OCI-LY7 (cell line): Measurements from ENCODE around the gene KIF15. TPM values are rescaled to one million over a fixed set of nuclear protein-coding genes. Genes with fewer than 3 reads are reported as not detected.

Experiments
- BruUV-seq: library from RNA; stranded (reverse); fragments of 400-500 nt; replicated peaks from 2 replicates; lab custom pipeline; 2021; lab: Mats Ljungman, UMichigan
- CTCF ChIA-PET: fragments of 300-600 bp; sonication (Branson Sonifier 250); formaldehyde crosslinking; loops from one replicate; lab custom pipeline; 2022; ENCODE audit warnings: antibody characterized with exemption; ENCODE audit not compliant: unreplicated experiment; lab: Charles Lee
- POLR2A ChIA-PET: fragments of 300-600 bp; sonication (Branson Sonifier 250); formaldehyde crosslinking; loops from one replicate; lab custom pipeline; 2022; ENCODE audit warnings: antibody characterized with exemption; lab: Charles Lee
- DNase-seq: peaks from one replicate; pipeline ENCODE4 v3.0.0-alpha.2; 2015; ENCODE audit warnings: low spot score
- H2AFZ ChIP-seq: fragments of 200-600 bp; sonication (generic), shearing (Covaris generic); 2 replicates; pipeline ENCODE4 v1.6.1; 2014; ENCODE audit warnings: mild to moderate bottlenecking, antibody characterized with exemption, low read length, moderate library complexity
- H3K27ac ChIP-seq: fragments of 200-600 bp; sonication (generic); 2 replicates; pipeline ENCODE4 v1.5.1; 2014; ENCODE audit warnings: mixed run types, low read depth, mild to moderate bottlenecking, moderate library complexity, low read length, inconsistent platforms; ENCODE audit not compliant: poor library complexity, severe bottlenecking
- H3K36me3 ChIP-seq: fragments of 200-600 bp; sonication (generic); 2 replicates; pipeline ENCODE4 v1.6.1; 2014; ENCODE audit warnings: mild to moderate bottlenecking, antibody characterized with exemption, low read length, moderate library complexity, mixed read lengths; ENCODE audit not compliant: insufficient read depth
- H3K4me1 ChIP-seq: fragments of 200-600 bp; sonication (generic); 2 replicates; pipeline ENCODE4 v1.5.1; 2014; ENCODE audit warnings: mild to moderate bottlenecking, low read length; ENCODE audit not compliant: insufficient read depth, poor library complexity, severe bottlenecking
- H3K4me2 ChIP-seq: fragments of 200-600 bp; sonication (generic); 2 replicates; pipeline ENCODE4 v1.6.1; 2014; ENCODE audit warnings: mild to moderate bottlenecking, low read length
- H3K4me3 ChIP-seq: fragments of 200-600 bp; sonication (generic); 2 replicates; pipeline ENCODE4 v1.5.1; 2014; ENCODE audit warnings: mild to moderate bottlenecking, low read depth, low read length; ENCODE audit not compliant: poor library complexity, severe bottlenecking
- H3K79me2 ChIP-seq: fragments of 200-600 bp; sonication (generic); 2 replicates; pipeline ENCODE4 v1.6.1; 2016; ENCODE audit warnings: low read depth, mild to moderate bottlenecking, low read length, moderate library complexity, mixed read lengths; ENCODE audit not compliant: insufficient read depth
- H3K9me2 ChIP-seq: fragments of 200-600 bp; sonication (generic); 2 replicates; pipeline ENCODE4 v1.6.1; 2016; ENCODE audit warnings: mild to moderate bottlenecking, low read length, mixed read lengths; ENCODE audit not compliant: insufficient read depth
- H3K9me3 ChIP-seq: fragments of 200-600 bp; sonication (generic); 2 replicates; pipeline ENCODE4 v1.6.1; 2014; ENCODE audit warnings: mild to moderate bottlenecking, mixed run types, low read length, mixed read lengths
- H4K20me1 ChIP-seq: fragments of 200-600 bp; sonication (generic); 2 replicates; pipeline ENCODE4 v1.6.1; 2014; ENCODE audit warnings: mild to moderate bottlenecking, antibody characterized with exemption, low read length, moderate library complexity, mixed read lengths; ENCODE audit not compliant: insufficient read depth
- CTCF ChIP-seq: fragments of 200-600 bp; sonication (generic); conservative IDR thresholded peaks from 2 replicates; pipeline ENCODE4 v1.5.1; 2014; ENCODE audit warnings: mild to moderate bottlenecking, antibody characterized with exemption, low read length, moderate library complexity, mixed read lengths
- EZH2phosphoT487 ChIP-seq: fragments of 200-600 bp; sonication (generic); IDR thresholded peaks from 2 replicates; pipeline ENCODE4 v1.6.1; 2018; ENCODE audit warnings: low read depth, borderline replicate concordance, mild to moderate bottlenecking, mixed run types, antibody characterized with exemption, low read length, moderate library complexity, mixed read lengths
- intact Hi-C: fragments of 100-400 bp; cut with micrococcal nuclease; formaldehyde crosslinking; loops from one replicate; pipeline ENCODE4 v1.10.0; 2022; ENCODE audit not compliant: unreplicated experiment
- total RNA-seq, 2 experiments: library from RNA; depleted of rRNA in 1 of 2; stranded (reverse); fragments of >200 nt in 1 of 2; shearing (Covaris generic) in 1 of 2; gene quantifications; 2 replicates each; pipeline ENCODE4 v1.2.3, GENCODE V29; 2014 to 2022

Gene KIF15
- total RNA-seq, 2 experiments from 2014 or later: 37.0 to 44.9 TPM

- peak; percentile 78 for DNase-seq
- no TSS peak for BruUV-seq
- H2AFZ ChIP-seq: peak within 1 kb of the TSS; percentile 79
- H3K4me2 ChIP-seq: peak within 1 kb of the TSS; percentile 46
- ChIA-PET CTCF (no interaction called here), POLR2A (interaction anchor here (0.6 to 1.0 kb wide), 3 partner anchors 29 to 1880 kb away, joined by 3 read pairs; no protein-coding TSS in a partner anchor)
- no peaks in the 10 kb centered on the region for H3K9me2 ChIP-seq
- H4K20me1 ChIP-seq: no peaks in the 10 kb centered on the region
- H3K27ac ChIP-seq: no peak within 1 kb of the TSS
- intact Hi-C loops: loop anchor here (1.0 kb wide), 1 partner anchor 32 kb away; the partner anchor contains the start of genes KIAA1143 and KIF15
- peak within 1 kb of the TSS; percentile 66 for H3K4me3 ChIP-seq
- H3K4me1 ChIP-seq: no peaks in the 10 kb centered on the region
- no peaks in the 10 kb centered on the region for H3K36me3 ChIP-seq
- no peaks in the 10 kb centered on the region for H3K79me2 ChIP-seq
- no peak for TF ChIP-seq EZH2phosphoT487
- TF ChIP-seq CTCF: no peak
- peaks cover 36% of the 10 kb centered on the region for H3K9me3 ChIP-seq
Measured at GRCh38 chr3:44729384-44729910, 32.1 kb upstream of the KIF15 start, which contains the start of gene ZNF501. ZNF501 (plus strand) TSS chr3:44729635; CDS start chr3:44734422, 4,787 bp downstream.

DNA sequence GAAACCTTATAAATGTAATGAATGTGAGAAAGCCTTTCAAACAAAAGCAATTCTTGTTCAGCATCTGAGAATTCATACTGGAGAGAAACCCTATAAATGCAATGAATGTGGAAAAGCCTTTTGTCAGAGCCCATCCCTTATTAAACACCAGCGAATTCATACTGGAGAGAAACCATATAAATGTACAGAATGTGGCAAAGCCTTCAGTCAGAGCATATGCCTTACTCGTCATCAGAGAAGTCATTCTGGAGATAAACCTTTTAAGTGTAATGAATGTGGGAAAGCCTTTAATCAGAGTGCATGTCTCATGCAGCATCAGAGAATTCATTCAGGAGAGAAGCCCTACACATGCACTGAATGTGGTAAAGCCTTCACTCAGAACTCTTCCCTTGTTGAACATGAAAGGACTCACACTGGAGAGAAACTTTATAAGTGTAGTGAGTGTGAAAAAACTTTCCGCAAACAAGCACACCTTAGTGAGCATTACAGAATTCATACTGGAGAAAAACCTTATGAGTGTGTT, 26.9 kb upstream of the KIF15 start:
- Histone ChIP-seq H3K36me3 (no peaks in the 10 kb centered on the region), H3K9me2 (no peaks in the 10 kb centered on the region), H3K27ac (no peak overlapping the region), H2AFZ (no peak overlapping the region), H3K4me1 (no peaks in the 10 kb centered on the region), H3K9me3 (peaks cover 55% of the 10 kb centered on the region), H3K4me3 (no peak overlapping the region), H3K4me2 (no peak overlapping the region), H4K20me1 (no peaks in the 10 kb centered on the region), H3K79me2 (no peaks in the 10 kb centered on the region)
- BruUV-seq: no TSS peak
- no peak for TF ChIP-seq CTCF
- TF ChIP-seq EZH2phosphoT487: no peak
- intact Hi-C loops: no loop called here
- DNase-seq: no peak
- ChIA-PET POLR2A (no interaction called here), CTCF (no interaction called here)

- Histone ChIP-seq H3K4me1 (peaks cover 12% of the 10 kb centered on the region), H3K36me3 (peaks cover 69% of the 10 kb centered on the region), H3K9me3 (peaks cover 44% of the 10 kb centered on the region), H2AFZ (peak overlapping the region; percentile 60), H3K4me3 (peak overlapping the region; percentile 84), H4K20me1 (no peaks in the 10 kb centered on the region), H3K9me2 (no peaks in the 10 kb centered on the region), H3K27ac (peak overlapping the region; percentile 31), H3K4me2 (peak overlapping the region; percentile 73), H3K79me2 (peaks cover 89% of the 10 kb centered on the region)
- BruUV-seq: no TSS peak
- ChIA-PET POLR2A (interaction anchor here (0.6 to 1.3 kb wide), 4 partner anchors 11 to 111 kb away, joined by 3 to 4 read pairs (median 4); no protein-coding TSS in a partner anchor), CTCF (interaction anchor here (0.5 kb wide), 1 partner anchor 283 kb away, joined by 3 read pairs; the partner anchor contains the start of gene ZNF445)
- TF ChIP-seq CTCF: no peak
- no peak for TF ChIP-seq EZH2phosphoT487
- intact Hi-C loops: loop anchor here (1.0 to 10.0 kb wide), 5 partner anchors 32 to 1334 kb away; partner anchors contain the start of genes TCAIM, TMEM42, ZNF197 and ZNF501
- DNase-seq: no peak
Measured at GRCh38 chr3:44761101-44761423, 532 bp upstream of the KIF15 start.
